IMR-90 (cell line): ENCODE data around the gene ADAMTS19. TPM values are rescaled to one million over a fixed set of nuclear protein-coding genes. Genes with fewer than 3 reads are reported as not detected.

Experiments
- ATAC-seq: fragments of 200-7000 bp; cut with Tn5 transposase; 2 replicates; pipeline ENCODE4 v1.9.1; 2020; ENCODE audit warnings: low read depth, mild to moderate bottlenecking, moderate library complexity
- BruUV-seq: library from RNA; stranded (reverse); fragments of 400-500 nt; replicated peaks from 2 replicates; lab custom pipeline; 2021; lab: Mats Ljungman, UMichigan
- CTCF ChIA-PET: fragments of 300-600 bp; formaldehyde crosslinking; extraction: SDS; loops from one replicate; lab custom pipeline; 2021; ENCODE audit warnings: antibody characterized with exemption; lab: Yijun Ruan, JAX
- POLR2A ChIA-PET: fragments of 300-600 bp; sonication (Branson Sonifier 250); formaldehyde crosslinking; loops from one replicate; lab custom pipeline; 2022; ENCODE audit warnings: antibody characterized with exemption; ENCODE audit not compliant: unreplicated experiment; lab: Charles Lee
- DNase-seq: peaks from one replicate; pipeline ENCODE4 v3.0.0; 2013
- H2AFZ ChIP-seq: replicated peaks from 2 replicates; pipeline ENCODE3; 2013; ENCODE audit warnings: low read length, mild to moderate bottlenecking; ENCODE audit not compliant: poor library complexity
- H2AK5ac ChIP-seq: 2 replicates; pipeline ENCODE4 v1.6.1; 2013; ENCODE audit warnings: low read depth, low read length, inconsistent platforms
- H2AK9ac ChIP-seq: replicated peaks from 2 replicates; pipeline ENCODE3; 2013; ENCODE audit warnings: mild to moderate bottlenecking, low read depth, low read length, moderate library complexity; ENCODE audit not compliant: poor library complexity
- H2BK120ac ChIP-seq: 2 replicates; pipeline ENCODE4 v1.6.1; 2013; ENCODE audit warnings: low read depth, low read length, inconsistent platforms
- H2BK15ac ChIP-seq: 3 replicates; pipeline ENCODE4 v1.6.1; 2013; ENCODE audit warnings: low read depth, low read length, inconsistent platforms
- H2BK20ac ChIP-seq: 2 replicates; pipeline ENCODE4 v1.6.1; 2013; ENCODE audit warnings: low read depth, mild to moderate bottlenecking, inconsistent platforms, low read length, moderate library complexity
- H2BK5ac ChIP-seq: 2 replicates; pipeline ENCODE4 v1.6.1; 2013; ENCODE audit warnings: mild to moderate bottlenecking, low read depth, low read length, inconsistent platforms; ENCODE audit not compliant: poor library complexity, severe bottlenecking
- H3K14ac ChIP-seq: replicated peaks from 2 replicates; pipeline ENCODE4 v1.6.1; 2013; ENCODE audit warnings: low read depth, low read length, inconsistent platforms
- H3K18ac ChIP-seq: 2 replicates; pipeline ENCODE4 v1.6.1; 2013; ENCODE audit warnings: low read depth, low read length, control low read depth
- H3K23ac ChIP-seq: 2 replicates; pipeline ENCODE4 v1.6.1; 2013; ENCODE audit warnings: low read depth, low read length, inconsistent platforms
- H3K27ac ChIP-seq: 2 replicates; pipeline ENCODE4 v1.5.1; 2013; ENCODE audit warnings: mild to moderate bottlenecking, control low read depth, low read length; ENCODE audit not compliant: insufficient read depth
- H3K27me3 ChIP-seq: 2 replicates; pipeline ENCODE4 v1.6.1; 2013; ENCODE audit warnings: low read length; ENCODE audit not compliant: control insufficient read depth, insufficient read depth
- H3K36me3 ChIP-seq: 2 replicates; pipeline ENCODE4 v1.6.1; 2013; ENCODE audit warnings: low read length, mixed read lengths; ENCODE audit not compliant: control insufficient read depth, insufficient read depth
- H3K4ac ChIP-seq: 2 replicates; pipeline ENCODE4 v1.6.1; 2013; ENCODE audit warnings: low read depth, low read length, inconsistent platforms
- H3K4me1 ChIP-seq: 2 replicates; pipeline ENCODE4 v1.6.1; 2013; ENCODE audit warnings: low read length, mixed read lengths; ENCODE audit not compliant: control insufficient read depth, insufficient read depth
- H3K4me2 ChIP-seq: 2 replicates; pipeline ENCODE4 v1.6.1; 2013; ENCODE audit warnings: low read depth, mild to moderate bottlenecking, control low read depth, low read length, moderate library complexity
- H3K4me3 ChIP-seq: 2 replicates; pipeline ENCODE4 v1.5.1; 2013; ENCODE audit warnings: low read depth, mild to moderate bottlenecking, control low read depth, low read length, moderate library complexity; ENCODE audit not compliant: insufficient read depth
- H3K56ac ChIP-seq: 2 replicates; pipeline ENCODE4 v1.6.1; 2013; ENCODE audit warnings: low read length, inconsistent platforms; ENCODE audit not compliant: insufficient read depth; ENCODE audit errors: extremely low read depth
- H3K79me1 ChIP-seq, 2 experiments: 2 replicates each; pipeline ENCODE4 v1.6.1; 2013; ENCODE audit warnings: low read length in 2 of 2, inconsistent platforms in 1 of 2, low read depth in 1 of 2
- H3K9ac ChIP-seq: 2 replicates; pipeline ENCODE4 v1.6.1; 2013; ENCODE audit warnings: low read depth, low read length, control low read depth
- H3K9me1 ChIP-seq: 2 replicates; pipeline ENCODE4 v1.6.1; 2013; ENCODE audit warnings: low read length, inconsistent platforms; ENCODE audit not compliant: insufficient read depth
- H3K9me3 ChIP-seq: 2 replicates; pipeline ENCODE4 v1.6.1; 2013; ENCODE audit warnings: low read length; ENCODE audit not compliant: control insufficient read depth, insufficient read depth
- H4K20me1 ChIP-seq: 2 replicates; pipeline ENCODE4 v1.6.1; 2013; ENCODE audit warnings: low read length, inconsistent platforms; ENCODE audit not compliant: insufficient read depth
- H4K5ac ChIP-seq: 2 replicates; pipeline ENCODE4 v1.6.1; 2013; ENCODE audit warnings: mild to moderate bottlenecking, low read depth, low read length, control low read depth
- H4K8ac ChIP-seq, 2 experiments: 2 replicates each; pipeline ENCODE4 v1.6.1; 2013; ENCODE audit warnings: low read depth in 2 of 2, low read length in 2 of 2, control low read depth in 1 of 2, inconsistent platforms in 1 of 2
- H4K91ac ChIP-seq: 2 replicates; pipeline ENCODE4 v1.6.1; 2013; ENCODE audit warnings: low read depth, low read length, inconsistent platforms; ENCODE audit not compliant: insufficient read depth
- BHLHE40 ChIP-seq: fragments of 150-350 bp; IDR thresholded peaks from 2 replicates; pipeline ENCODE4 v1.6.1; 2016; ENCODE audit warnings: mild to moderate bottlenecking, low read depth, low read length
- CEBPB ChIP-seq: IDR thresholded peaks from 2 replicates; pipeline ENCODE4 v1.6.1; 2012; ENCODE audit warnings: low read depth, low read length, improper control_type of control experiment
- CHD1 ChIP-seq: IDR thresholded peaks from 2 replicates; pipeline ENCODE4 v1.6.1; 2012; ENCODE audit warnings: low read depth, low read length, improper control_type of control experiment
- CTCF ChIP-seq: conservative IDR thresholded peaks from 2 replicates; pipeline ENCODE4 v1.5.1; 2012; ENCODE audit warnings: mild to moderate bottlenecking, low read depth, low read length, improper control_type of control experiment
- ELK1 ChIP-seq: fragments of 150-350 bp; IDR thresholded peaks from 2 replicates; pipeline ENCODE4 v1.6.1; 2016; ENCODE audit warnings: low read depth, mild to moderate bottlenecking, low read length, moderate library complexity, borderline replicate concordance
- FOS ChIP-seq: fragments of 150-350 bp; IDR thresholded peaks from 2 replicates; pipeline ENCODE4 v1.6.1; 2016; ENCODE audit warnings: low read depth, low read length
- MAFK ChIP-seq: IDR thresholded peaks from 2 replicates; pipeline ENCODE4 v1.6.1; 2012; ENCODE audit warnings: low read depth, low read length, improper control_type of control experiment
- MAZ ChIP-seq: IDR thresholded peaks from 2 replicates; pipeline ENCODE4 v1.6.1; 2012; ENCODE audit warnings: low read depth, mild to moderate bottlenecking, low read length, improper control_type of control experiment, moderate library complexity, borderline replicate concordance
- MXI1 ChIP-seq: IDR thresholded peaks from 2 replicates; pipeline ENCODE4 v1.6.1; 2012; ENCODE audit warnings: low read depth, mild to moderate bottlenecking, low read length, moderate library complexity, borderline replicate concordance
- NFE2L2 ChIP-seq: fragments of 150-350 bp; IDR thresholded peaks from 2 replicates; pipeline ENCODE4 v1.6.1; 2016; ENCODE audit warnings: low read depth, mild to moderate bottlenecking, low read length
- POLR2A ChIP-seq: IDR thresholded peaks from 2 replicates; pipeline ENCODE4 v1.6.1; 2012; ENCODE audit warnings: mild to moderate bottlenecking, low read depth, low read length
- RAD21 ChIP-seq: IDR thresholded peaks from 2 replicates; pipeline ENCODE4 v1.6.1; 2012; ENCODE audit warnings: low read length, improper control_type of control experiment
- RCOR1 ChIP-seq: IDR thresholded peaks from 2 replicates; pipeline ENCODE4 v1.6.1; 2012; ENCODE audit warnings: mild to moderate bottlenecking, low read length, improper control_type of control experiment; ENCODE audit not compliant: insufficient replicate concordance
- RFX5 ChIP-seq: IDR thresholded peaks from 2 replicates; pipeline ENCODE4 v1.8.0; 2012; ENCODE audit warnings: low read depth, mild to moderate bottlenecking, low read length, moderate library complexity
- SMC3 ChIP-seq: fragments of 150-350 bp; IDR thresholded peaks from 2 replicates; pipeline ENCODE4 v1.6.1; 2016; ENCODE audit warnings: low read depth, mild to moderate bottlenecking, antibody characterized with exemption, low read length, moderate library complexity
- USF2 ChIP-seq: fragments of 150-350 bp; IDR thresholded peaks from 2 replicates; pipeline ENCODE4 v1.6.1; 2017; ENCODE audit warnings: mild to moderate bottlenecking, antibody characterized with exemption, low read length, low read depth
- WGBS, 2 experiments: methylation state at CpG; one replicate each; pipeline versions ENCODE4 v1.1.5 to v1.1.7; 2013; ENCODE audit warnings: missing lambda C conversion rate in 2 of 2; ENCODE audit not compliant: insufficient read length in 1 of 2; ENCODE audit errors: extremely low coverage in 2 of 2; 5-methylcytosine and 5-hydroxymethylcytosine counted together
- dilution Hi-C: fragments of 300-500 bp; cut with HindIII; formaldehyde crosslinking; loops from one replicate; pipeline ENCODE4 v1.14.3; 2018; ENCODE audit warnings: low sequenced_read_pairs; ENCODE audit not compliant: unreplicated experiment
- in situ Hi-C: fragments of 300-500 bp; cut with MboI; formaldehyde crosslinking; loops from 3 replicates; pipeline ENCODE4 v1.14.3; 2019; ENCODE audit warnings: low sequenced_read_pairs, inconsistent platforms, mixed read lengths
- intact Hi-C: fragments of 100-400 bp; cut with micrococcal nuclease; formaldehyde crosslinking; loops from 2 replicates; pipeline ENCODE4 v1.10.0; 2022
- polyA plus RNA-seq, 3 experiments: library from polyadenylated mRNA; depleted of rRNA; stranded (reverse); fragments of >200 nt; gene quantifications; 2 replicates each; pipeline ENCODE4 v1.2.3, GENCODE V29; 2012; ENCODE audit warnings: low replicate concordance in 1 of 3
- total RNA-seq: library from RNA; depleted of rRNA; stranded (reverse); fragments of >200 nt; gene quantifications from 2 replicates; pipeline ENCODE4 v1.2.3, GENCODE V29; 2012

ADAMTS19 gene
- total and polyA plus RNA-seq, 2 of the 4 experiments (the other 2 are of a cell fraction): under 0.01 to 0.17 TPM

- no peak overlapping the region for H3K4me2 ChIP-seq
- no peaks in the 10 kb centered on the region for H3K9me1 ChIP-seq
- no peak overlapping the region for H3K9ac ChIP-seq
- no peak overlapping the region for H4K8ac ChIP-seq
- in situ Hi-C loops (no loop called here), intact Hi-C loops (no loop called here), dilution Hi-C loops (no loop called here)
- H2AK9ac ChIP-seq: no peak overlapping the region
- no peak overlapping the region for H3K56ac ChIP-seq
- no peak overlapping the region for H4K5ac ChIP-seq
- H2BK15ac ChIP-seq: no peak overlapping the region
- H4K91ac ChIP-seq: no peak overlapping the region
- no peak overlapping the region for H2BK20ac ChIP-seq
- H3K14ac ChIP-seq: no peak overlapping the region
- 0% methylated on average over 1 of the region's 1 CpG; no CpG with 5 or more reads in 1 of the 2 experiments for WGBS, 2 experiments
- H3K79me1 ChIP-seq: no peaks in the 10 kb centered on the region
- no peak overlapping the region for H2AFZ ChIP-seq
- DNase-seq: no peak
- POLR2A ChIA-PET: no interaction called here
- no peak for TF ChIP-seq NFE2L2
- no peak for TF ChIP-seq MXI1
- TF ChIP-seq BHLHE40: no peak
- TF ChIP-seq MAZ: no peak
- no peak for TF ChIP-seq ELK1
- no peak for TF ChIP-seq MAFK
- TF ChIP-seq RFX5: no peak
- TF ChIP-seq CHD1: no peak
- TF ChIP-seq POLR2A: no peak
- no peak for TF ChIP-seq RAD21
- TF ChIP-seq SMC3: no peak
- TF ChIP-seq CTCF: no peak
- no peak for TF ChIP-seq USF2
- TF ChIP-seq FOS: no peak
- no peak for TF ChIP-seq CEBPB
- no peak for TF ChIP-seq RCOR1
- no peak overlapping the region for H2AK5ac ChIP-seq
- no peaks in the 10 kb centered on the region for H3K4me1 ChIP-seq
- no peak overlapping the region for H3K27ac ChIP-seq
- no peak overlapping the region for H3K23ac ChIP-seq
- no peaks in the 10 kb centered on the region for H4K20me1 ChIP-seq
- H3K18ac ChIP-seq: no peak overlapping the region
- H2BK120ac ChIP-seq: no peak overlapping the region
- H3K9me3 ChIP-seq: no peaks in the 10 kb centered on the region
- no peak overlapping the region for H3K4ac ChIP-seq
- no peak overlapping the region for H2BK5ac ChIP-seq
- BruUV-seq: no TSS peak
- CTCF ChIA-PET: no interaction called here
- H3K4me3 ChIP-seq: no peak overlapping the region
- H3K36me3 ChIP-seq: no peaks in the 10 kb centered on the region
- no peak for ATAC-seq
- H3K27me3 ChIP-seq: no peaks in the 10 kb centered on the region
Observed at GRCh38 chr5:129477532-129477931, 17.4 kb downstream of the ADAMTS19 start.
